Measurements from ENCODE around the gene EGLN1.

- TF ChIP-seq CTCF (IDR thresholded peaks at IDR 0.05): no peak
- TF ChIP-seq POLR2A (IDR thresholded peaks at IDR 0.05): no peak
Observed at GRCh38 chr1:231335663-231336602, 86.2 kb downstream of the EGLN1 start.
